Hindlimb muscle (tissue), 1 donor: ENCODE measurements around the gene CDKAL1. TPM values are rescaled to one million over a fixed set of nuclear protein-coding genes. Genes with fewer than 3 reads are reported as not detected.

ENCODE experiments used
- DNase-seq: peaks from one replicate; pipeline ENCODE4 v3.0.0-alpha.2; 2013
- polyA plus RNA-seq: library from polyadenylated mRNA; unstranded; fragments of 120-200 nt; gene quantifications from one replicate; pipeline ENCODE4 v1.2.1, GENCODE V29; 2013; ENCODE audit not compliant: insufficient read length

CDKAL1 gene
- polyA plus RNA-seq, 1 donor = 13.2 TPM

GRCh38 chr6:20985821-20986220, 451.6 kb downstream of the CDKAL1 start:
- no peak for DNase-seq

- DNase-seq = no peak
Measured at GRCh38 chr6:20991910-20992309, 457.7 kb downstream of the CDKAL1 start.

- no peak for DNase-seq
Measured at GRCh38 chr6:20996099-20996498, 461.8 kb downstream of the CDKAL1 start.

GRCh38 chr6:20997143-20997769, 463.0 kb downstream of the CDKAL1 start:
- DNase-seq = no peak

GRCh38 chr6:20997770-20998147, 463.5 kb downstream of the CDKAL1 start:
- DNase-seq = no peak

- no peak for DNase-seq
Measured at GRCh38 chr6:20998748-20999448, 464.6 kb downstream of the CDKAL1 start.

GRCh38 chr6:21000331-21000801, 466.1 kb downstream of the CDKAL1 start:
- DNase-seq = no peak

- no peak for DNase-seq
Measured at GRCh38 chr6:21001736-21002135, 467.5 kb downstream of the CDKAL1 start.

- DNase-seq = no peak
Measured at GRCh38 chr6:21003780-21004541, 469.7 kb downstream of the CDKAL1 start.

GRCh38 chr6:21005816-21006570, 471.7 kb downstream of the CDKAL1 start:
- DNase-seq = peak; percentile 73

GRCh38 chr6:21019614-21020013, 485.4 kb downstream of the CDKAL1 start:
- no peak for DNase-seq

GRCh38 chr6:21022343-21023107, 488.3 kb downstream of the CDKAL1 start:
- no peak for DNase-seq

- DNase-seq = no peak
Measured at GRCh38 chr6:21023210-21023609, 489.0 kb downstream of the CDKAL1 start.

GRCh38 chr6:21024616-21025015, 490.4 kb downstream of the CDKAL1 start:
- DNase-seq = no peak

- DNase-seq = no peak
Measured at GRCh38 chr6:21026576-21027273, 492.5 kb downstream of the CDKAL1 start.

GRCh38 chr6:21027507-21027906, 493.2 kb downstream of the CDKAL1 start:
- no peak for DNase-seq

- no peak for DNase-seq
Measured at GRCh38 chr6:21031182-21031581, 496.9 kb downstream of the CDKAL1 start.

- peak; percentile 8 for DNase-seq
Measured at GRCh38 chr6:21033084-21033483, 498.8 kb downstream of the CDKAL1 start.

- DNase-seq = peak; percentile 76
Measured at GRCh38 chr6:21033575-21034026, 499.3 kb downstream of the CDKAL1 start.

- no peak for DNase-seq
Measured at GRCh38 chr6:21034345-21034744, 500.1 kb downstream of the CDKAL1 start.

- no peak for DNase-seq
Measured at GRCh38 chr6:21037453-21037852, 503.2 kb downstream of the CDKAL1 start.
